Ovary (tissue), 3 donors: ENCODE measurements around the gene NCBP2.

Source experiments
- CTCF ChIP-seq, 3 donors: fragments of 450-650 bp in 2 of 3; fragments of 200-600 bp in 1 of 3; IDR thresholded peaks; one replicate each; pipeline versions ENCODE4 v1.5.1 to v1.8.0; 2016 to 2022; ENCODE audit warnings: antibody characterized with exemption in 3 of 3, mild to moderate bottlenecking in 1 of 3
- EP300 ChIP-seq: sonication (generic); formaldehyde crosslinking; IDR thresholded peaks from one replicate; pipeline ENCODE4 v1.6.1; 2017; ENCODE audit warnings: antibody characterized with exemption
- donor health status: DM: no; HTN: no; CAD: no.

GRCh38 chr3:196991581-196992460 is 49.5 kb upstream of the NCBP2 start:
- TF ChIP-seq CTCF (IDR thresholded peaks at IDR 0.05) (no peak), EP300 (no peak)
